GDM1 (cell line): ENCODE measurements around the gene AK8.
A peak's percentile ranks its signal among the peaks of the same experiment; 100 is the strongest.

Experiments
- DNase-seq: peaks from one replicate; lab custom pipeline; 2025; lab: John Stamatoyannopoulos, UW

AK8 gene

GRCh38 chr9:132825430-132825829, 52.7 kb downstream of the AK8 start:
- no peak for DNase-seq

- no peak for DNase-seq
Observed at GRCh38 chr9:132824951-132825350, 53.1 kb downstream of the AK8 start.

- DNase-seq: no peak
Observed at GRCh38 chr9:132824151-132824550, 53.9 kb downstream of the AK8 start.

- DNase-seq: no peak
Observed at GRCh38 chr9:132823370-132824145, 54.5 kb downstream of the AK8 start.

- no peak for DNase-seq
Observed at GRCh38 chr9:132820169-132820944, 57.7 kb downstream of the AK8 start.

GRCh38 chr9:132818588-132818987, 59.5 kb downstream of the AK8 start:
- no peak for DNase-seq

- no peak for DNase-seq
Observed at GRCh38 chr9:132814937-132815336, 63.1 kb downstream of the AK8 start.

- no peak for DNase-seq
Observed at GRCh38 chr9:132813115-132813771, 64.8 kb downstream of the AK8 start.

GRCh38 chr9:132811985-132812384, 66.1 kb downstream of the AK8 start:
- no peak for DNase-seq

GRCh38 chr9:132810314-132810713, 67.8 kb downstream of the AK8 start:
- DNase-seq: no peak

- DNase-seq: peak; percentile 22
Observed at GRCh38 chr9:132809677-132810271, 68.3 kb downstream of the AK8 start.

GRCh38 chr9:132808645-132809044, 69.4 kb downstream of the AK8 start:
- no peak for DNase-seq

- no peak for DNase-seq
Observed at GRCh38 chr9:132806723-132807421, 71.2 kb downstream of the AK8 start.

GRCh38 chr9:132806306-132806705, 71.8 kb downstream of the AK8 start:
- DNase-seq: no peak

GRCh38 chr9:132804576-132805295, 73.3 kb downstream of the AK8 start:
- no peak for DNase-seq

- DNase-seq: no peak
Observed at GRCh38 chr9:132802121-132802795, 75.8 kb downstream of the AK8 start.

- DNase-seq: no peak
Observed at GRCh38 chr9:132801659-132802058, 76.4 kb downstream of the AK8 start.

GRCh38 chr9:132800038-132800648, 77.9 kb downstream of the AK8 start:
- DNase-seq: peak; percentile 43

- DNase-seq: no peak
Observed at GRCh38 chr9:132798817-132799790, 79.0 kb downstream of the AK8 start.
